ENCODE results near the gene INHBE. TPM values are rescaled to one million over a fixed set of nuclear protein-coding genes. Genes with fewer than 3 reads are reported as not detected.

The INHBE gene
- total and polyA plus RNA-seq, 8 donors, result not detected

DNA sequence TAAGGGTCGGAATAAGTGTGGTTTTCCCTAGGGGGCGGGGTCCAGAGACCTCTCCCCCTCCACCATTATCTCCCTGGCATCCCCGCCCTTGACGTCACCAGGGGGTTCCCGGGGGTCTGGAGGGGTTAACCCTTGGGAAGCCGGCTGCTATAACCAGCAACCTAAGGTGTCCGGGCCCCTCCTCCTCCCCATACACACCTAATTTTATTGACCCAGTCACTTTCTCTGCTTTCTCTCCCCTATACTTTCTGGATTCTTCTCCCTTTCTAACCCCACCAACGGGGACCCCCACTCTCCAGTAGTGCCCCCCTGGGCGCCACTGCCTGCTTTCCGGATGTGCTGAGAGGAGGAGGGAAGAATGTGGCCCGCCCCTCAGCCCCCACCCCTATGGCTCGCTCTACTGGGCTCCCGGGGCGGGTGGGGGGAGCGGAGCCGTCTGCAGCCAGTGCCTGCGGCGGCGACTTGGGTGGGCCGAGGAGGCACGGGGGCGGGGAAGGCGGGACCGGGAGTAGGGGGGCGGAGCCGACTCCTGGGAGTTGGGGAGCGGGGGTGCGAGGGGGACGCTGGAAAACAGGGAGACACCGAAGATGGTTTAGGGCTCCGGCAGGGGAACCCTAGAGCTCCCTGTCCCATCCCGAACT, 6.3 kb downstream of the INHBE start:
- H3K9me3 ChIP-seq, result no peaks in the 10 kb centered on the region
- no peaks in the 10 kb centered on the region for H3K36me3 ChIP-seq
- WGBS, 5 donors, result 0 to 1% (median 0%) methylated on average over 17 to 32 of the region's 32 CpGs
- peaks cover 30 to 44% (median 40%) of the 10 kb centered on the region in 4 donors for H3K4me1 ChIP-seq
- peak; percentile 46 to 92 for DNase-seq
- peak overlapping the region; percentile 48 to 81 (median 79) for H3K27ac ChIP-seq
- intact Hi-C loops (cut with DNase I; ENCODE audit: low total_unique reads), result no loop called here
- H3K27me3 ChIP-seq, result peaks cover 0 to 31% (median 13%) of the 10 kb centered on the region in 3 donors
- TF ChIP-seq POLR2AphosphoS5 (IDR thresholded peaks at IDR 0.05) (no peak), POLR2A (IDR thresholded peaks at IDR 0.05) (no peak), EP300 (IDR thresholded peaks at IDR 0.05) (no peak)
- TF ChIP-seq, protein P1, sequence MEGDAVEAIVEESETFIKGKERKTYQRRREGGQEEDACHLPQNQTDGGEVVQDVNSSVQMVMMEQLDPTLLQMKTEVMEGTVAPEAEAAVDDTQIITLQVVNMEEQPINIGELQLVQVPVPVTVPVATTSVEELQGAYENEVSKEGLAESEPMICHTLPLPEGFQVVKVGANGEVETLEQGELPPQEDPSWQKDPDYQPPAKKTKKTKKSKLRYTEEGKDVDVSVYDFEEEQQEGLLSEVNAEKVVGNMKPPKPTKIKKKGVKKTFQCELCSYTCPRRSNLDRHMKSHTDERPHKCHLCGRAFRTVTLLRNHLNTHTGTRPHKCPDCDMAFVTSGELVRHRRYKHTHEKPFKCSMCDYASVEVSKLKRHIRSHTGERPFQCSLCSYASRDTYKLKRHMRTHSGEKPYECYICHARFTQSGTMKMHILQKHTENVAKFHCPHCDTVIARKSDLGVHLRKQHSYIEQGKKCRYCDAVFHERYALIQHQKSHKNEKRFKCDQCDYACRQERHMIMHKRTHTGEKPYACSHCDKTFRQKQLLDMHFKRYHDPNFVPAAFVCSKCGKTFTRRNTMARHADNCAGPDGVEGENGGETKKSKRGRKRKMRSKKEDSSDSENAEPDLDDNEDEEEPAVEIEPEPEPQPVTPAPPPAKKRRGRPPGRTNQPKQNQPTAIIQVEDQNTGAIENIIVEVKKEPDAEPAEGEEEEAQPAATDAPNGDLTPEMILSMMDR (IDR thresholded peaks at IDR 0.05), result no peak
- H3K4me3 ChIP-seq, result peak overlapping the region; percentile 55 to 69 (median 61)

DNA sequence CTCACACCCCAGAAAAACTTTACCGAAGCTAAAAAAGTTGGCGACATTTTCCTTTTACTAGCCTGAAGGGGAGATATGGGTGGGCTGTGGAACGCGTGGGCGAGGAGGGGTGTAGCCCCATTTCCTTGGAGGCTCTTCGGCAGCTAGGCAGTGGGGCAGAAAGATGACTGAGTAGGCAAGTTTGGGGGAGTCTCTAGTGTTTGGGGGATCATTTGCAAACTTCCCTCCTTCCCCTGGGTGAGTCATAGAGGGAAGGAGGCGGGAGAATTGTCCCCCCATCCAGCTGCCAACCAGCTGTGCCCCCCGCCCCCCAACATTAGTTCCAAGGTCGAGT, 6.8 kb downstream of the INHBE start:
- intact Hi-C loops (cut with DNase I; ENCODE audit: low total_unique reads), result no loop called here
- H3K4me3 ChIP-seq, result peak overlapping the region; percentile 55 to 69 (median 61)
- H3K27ac ChIP-seq, result peak overlapping the region; percentile 48 to 81 (median 79)
- no peaks in the 10 kb centered on the region for H3K9me3 ChIP-seq
- TF ChIP-seq POLR2A (IDR thresholded peaks at IDR 0.05) (no peak), POLR2AphosphoS5 (IDR thresholded peaks at IDR 0.05) (no peak), EP300 (IDR thresholded peaks at IDR 0.05) (no peak)
- TF ChIP-seq, protein P1 (IDR thresholded peaks at IDR 0.05), result no peak
- no peak for DNase-seq
- no peaks in the 10 kb centered on the region for H3K36me3 ChIP-seq
- H3K27me3 ChIP-seq, result peaks cover 0 to 29% (median 13%) of the 10 kb centered on the region in 3 donors
- peaks cover 30 to 44% (median 40%) of the 10 kb centered on the region in 4 donors for H3K4me1 ChIP-seq
- WGBS, 5 donors, result 0% methylated on average over 8 to 9 of the region's 9 CpGs

DNA sequence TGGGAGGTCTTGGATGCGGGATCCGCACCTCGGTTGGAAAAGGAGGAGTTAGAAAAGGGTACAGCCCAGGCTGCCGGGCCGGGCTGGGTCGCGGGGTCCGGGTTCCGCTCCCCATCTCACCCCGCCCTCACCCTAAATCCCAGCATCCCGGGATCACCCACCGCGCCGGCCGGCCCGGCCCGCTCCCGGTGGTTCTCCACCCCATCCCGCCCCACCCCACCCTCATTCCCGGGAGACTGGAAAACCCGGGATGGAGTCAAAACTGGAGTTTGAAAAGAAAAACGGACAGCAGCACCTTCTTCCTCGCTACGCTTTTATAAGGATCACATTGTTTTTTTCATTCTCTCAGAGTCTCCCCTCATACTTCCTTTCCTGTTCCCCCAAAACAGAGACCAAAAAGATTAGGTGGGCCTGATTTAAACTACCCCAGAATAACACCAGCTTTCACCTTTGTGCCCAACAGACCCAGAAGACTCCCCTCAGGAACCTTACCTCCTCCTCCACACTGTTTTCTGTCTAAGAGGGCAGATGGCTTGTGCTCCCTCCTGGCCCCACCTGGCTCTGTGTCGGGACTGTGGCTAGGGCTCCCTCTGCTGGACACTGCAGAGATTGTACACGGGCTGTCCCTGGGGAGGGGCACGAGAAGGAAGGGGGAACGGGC, 7.3 kb downstream of the INHBE start:
- H3K4me3 ChIP-seq, result peak overlapping the region; percentile 55 to 69 (median 61)
- peak overlapping the region; percentile 48 to 81 (median 79) for H3K27ac ChIP-seq
- peaks cover 30 to 44% (median 40%) of the 10 kb centered on the region in 4 donors for H3K4me1 ChIP-seq
- peak; percentile 87 to 96 for DNase-seq
- peaks cover 0 to 31% (median 13%) of the 10 kb centered on the region in 3 donors for H3K27me3 ChIP-seq
- H3K36me3 ChIP-seq, result no peaks in the 10 kb centered on the region
- WGBS, 5 donors, result 0 to 1% (median 0%) methylated on average over 20 to 28 of the region's 28 CpGs
- intact Hi-C loops (cut with DNase I; ENCODE audit: low total_unique reads), result no loop called here
- TF ChIP-seq POLR2AphosphoS5 (IDR thresholded peaks at IDR 0.05) (peak in 2 of 3 donors; percentile 38 to 49), POLR2A (IDR thresholded peaks at IDR 0.05) (no peak)
- TF ChIP-seq, protein P1 (IDR thresholded peaks at IDR 0.05), result peak in 5 of 7 experiments; percentile 86 to 94 (median 92)
- no peaks in the 10 kb centered on the region for H3K9me3 ChIP-seq

DNA sequence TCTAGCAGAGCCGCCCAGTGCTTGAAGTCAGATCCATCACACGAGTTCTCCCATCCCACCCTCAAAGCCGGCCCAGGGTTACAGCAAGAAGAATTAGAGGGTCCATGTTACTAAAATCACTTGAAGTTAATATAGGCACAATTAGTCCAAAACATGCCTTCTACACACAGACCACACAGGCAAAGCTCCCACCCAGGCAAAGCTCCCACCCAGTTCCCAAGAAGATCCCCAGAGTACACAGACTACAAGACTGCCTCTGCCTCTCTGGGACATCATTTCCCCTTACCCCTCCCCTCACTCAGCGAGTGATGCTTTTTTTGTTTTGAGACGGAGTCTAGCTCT, 7.8 kb downstream of the INHBE start:
- WGBS, 5 donors, result 22 to 31% (median 30%) methylated on average over 5 of the region's 5 CpGs
- no peaks in the 10 kb centered on the region for H3K36me3 ChIP-seq
- TF ChIP-seq, protein P1 (IDR thresholded peaks at IDR 0.05), result peak in 2 of 7 experiments; percentile 1 to 32
- no peak for TF ChIP-seq POLR2A (IDR thresholded peaks at IDR 0.05)
- intact Hi-C loops (cut with DNase I; ENCODE audit: low total_unique reads), result no loop called here
- H3K27ac ChIP-seq, result peak overlapping the region in 4 of 5 donors; percentile 71 to 81 (median 79)
- DNase-seq, result no peak
- H3K27me3 ChIP-seq, result peaks cover 0 to 36% (median 13%) of the 10 kb centered on the region in 3 donors
- peaks cover 30 to 44% (median 40%) of the 10 kb centered on the region in 4 donors for H3K4me1 ChIP-seq
- H3K9me3 ChIP-seq, result no peaks in the 10 kb centered on the region
- H3K4me3 ChIP-seq, result peak overlapping the region in 3 of 4 donors; percentile 55 to 69 (median 55)

All from stomach (tissue), 9 donors.